Stimulated activated CD4-positive, alpha-beta T cell treated with anti-CD3 and anti-CD28 coated beads, TNF-alpha, amount 100 ng/mL, for 48 hours (primary cell): ENCODE measurements around the gene OXTR.

ENCODE experiments used
- DNase-seq, 3 donors: peaks; one replicate each; pipeline ENCODE4 v3.0.0-alpha.2; 2020; ENCODE audit warnings: low read depth in 3 of 3

The OXTR gene

GRCh38 chr3:8712045-8712907 is 57.1 kb downstream of the OXTR start:
- DNase-seq: no peak

GRCh38 chr3:8709801-8710507 is 59.5 kb downstream of the OXTR start:
- no peak for DNase-seq

- DNase-seq: no peak
Observed at GRCh38 chr3:8709287-8709686, 60.1 kb downstream of the OXTR start.

GRCh38 chr3:8705575-8705974 is 63.8 kb downstream of the OXTR start:
- no peak for DNase-seq

GRCh38 chr3:8702560-8702959 is 66.9 kb downstream of the OXTR start:
- DNase-seq: no peak
